Karpas-422 (cell line): ENCODE measurements around the gene NCKAP1. TPM values are rescaled to one million over a fixed set of nuclear protein-coding genes. Genes with fewer than 3 reads are reported as not detected.
A peak's percentile ranks its signal among the peaks of the same experiment; 100 is the strongest.

ENCODE experiments used
- DNase-seq: peaks from one replicate; pipeline ENCODE4 v3.0.0-alpha.2; 2015
- H2AFZ ChIP-seq: fragments of 200-600 bp; sonication (generic); 2 replicates; pipeline ENCODE4 v1.6.1; 2014; ENCODE audit warnings: antibody characterized with exemption, low read length, mixed read lengths
- H3K27ac ChIP-seq: fragments of 200-600 bp; sonication (generic); 2 replicates; pipeline ENCODE4 v1.5.1; 2014; ENCODE audit warnings: mild to moderate bottlenecking, low read length, moderate library complexity
- H3K27me3 ChIP-seq: fragments of 200-600 bp; sonication (generic); 2 replicates; pipeline ENCODE4 v1.6.1; 2014; ENCODE audit warnings: low read length, mixed read lengths
- H3K36me3 ChIP-seq: fragments of 200-600 bp; sonication (generic); 2 replicates; pipeline ENCODE4 v1.6.1; 2014; ENCODE audit warnings: low read length, mixed read lengths; ENCODE audit not compliant: insufficient read depth
- H3K4me1 ChIP-seq: fragments of 200-600 bp; sonication (generic); 2 replicates; pipeline ENCODE4 v1.6.1; 2014; ENCODE audit warnings: mild to moderate bottlenecking, low read length, mixed read lengths
- H3K4me2 ChIP-seq: fragments of 200-600 bp; sonication (generic); 2 replicates; pipeline ENCODE4 v1.6.1; 2014; ENCODE audit warnings: low read length, low read depth, mild to moderate bottlenecking; ENCODE audit not compliant: poor library complexity, severe bottlenecking
- H3K4me3 ChIP-seq: fragments of 200-600 bp; sonication (generic); 2 replicates; pipeline ENCODE4 v1.5.1; 2014; ENCODE audit warnings: mild to moderate bottlenecking, antibody characterized with exemption, low read length, mixed read lengths
- H3K79me2 ChIP-seq: fragments of 200-600 bp; sonication (generic); 2 replicates; pipeline ENCODE4 v1.6.1; 2014; ENCODE audit warnings: mild to moderate bottlenecking, low read length, mixed read lengths
- H3K9ac ChIP-seq: fragments of 200-600 bp; sonication (generic); 2 replicates; pipeline ENCODE4 v1.6.0; 2014; ENCODE audit warnings: low read length
- H3K9me2 ChIP-seq: fragments of 200-600 bp; sonication (generic), shearing (Covaris generic); replicated peaks from 2 replicates; pipeline ENCODE4 v1.6.0; 2014; ENCODE audit warnings: mild to moderate bottlenecking, low read length, moderate library complexity; ENCODE audit not compliant: insufficient read depth
- H3K9me3 ChIP-seq: fragments of 300-700, 200-600 bp; sonication (generic); 2 replicates; pipeline ENCODE4 v1.6.1; 2014; ENCODE audit warnings: low read length, mixed read lengths
- H4K20me1 ChIP-seq: fragments of 200-600 bp; sonication (generic); 2 replicates; pipeline ENCODE4 v1.6.1; 2014; ENCODE audit warnings: mild to moderate bottlenecking, antibody characterized with exemption, low read length, low read depth; ENCODE audit not compliant: insufficient read depth
- total RNA-seq: library from RNA; depleted of rRNA; stranded (reverse); fragments of >200 nt; shearing (Covaris generic); gene quantifications from 2 replicates; pipeline ENCODE4 v1.2.3, GENCODE V29; 2014; ENCODE audit warnings: low replicate concordance

Gene NCKAP1
- total RNA-seq, 1 experiment from 2014 or later: not detected

DNA sequence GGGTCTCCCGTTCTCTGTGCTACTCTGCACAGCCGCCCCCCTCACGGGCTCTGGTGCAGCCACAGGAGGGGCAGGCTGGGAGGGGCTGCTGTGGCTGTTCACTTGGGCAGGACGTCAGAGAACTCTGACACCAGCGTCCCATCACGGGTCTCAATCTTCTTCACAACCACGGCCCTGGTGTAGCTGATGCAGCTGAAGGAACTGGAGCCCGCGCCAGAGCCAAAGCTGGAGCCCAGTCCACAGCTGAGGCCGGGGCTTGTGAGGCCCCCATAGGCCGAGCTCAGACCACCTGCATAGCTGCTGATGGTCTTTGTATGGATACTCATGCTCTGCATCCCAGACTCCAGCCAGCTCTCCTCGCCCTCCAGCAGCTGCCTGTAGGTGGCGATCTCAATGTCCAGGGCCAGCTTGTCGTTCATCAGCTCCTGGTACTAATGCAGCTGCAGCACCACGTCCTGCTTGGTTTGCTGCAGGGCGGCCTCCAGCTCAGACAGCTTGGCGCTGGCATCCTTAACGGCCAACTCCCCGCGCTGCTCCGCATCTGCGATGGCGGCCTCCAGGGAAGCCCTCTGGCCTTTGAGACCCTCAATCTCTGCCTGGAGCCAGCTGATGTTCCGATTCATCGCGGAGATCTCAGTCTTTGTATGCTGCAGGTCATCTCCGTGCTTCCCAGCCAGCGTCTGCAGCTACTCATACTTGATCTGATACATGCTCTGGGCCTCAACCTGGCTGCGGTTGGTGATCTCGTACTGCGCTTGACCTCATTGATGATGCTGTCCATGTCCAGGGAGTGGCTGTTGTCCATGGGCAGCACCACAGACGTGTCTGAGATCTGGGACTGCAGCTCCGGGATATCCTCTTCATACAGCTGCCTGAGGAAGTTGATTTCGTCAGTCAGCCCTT, 32.9 kb upstream of the NCKAP1 start:
- Histone ChIP-seq H3K9ac (no peak overlapping the region), H3K4me3 (no peak overlapping the region), H4K20me1 (no peaks in the 10 kb centered on the region), H3K4me1 (no peaks in the 10 kb centered on the region), H2AFZ (no peak overlapping the region), H3K4me2 (no peak overlapping the region), H3K36me3 (no peaks in the 10 kb centered on the region), H3K27me3 (no peaks in the 10 kb centered on the region), H3K9me2 (no peaks in the 10 kb centered on the region), H3K27ac (no peak overlapping the region), H3K9me3 (no peaks in the 10 kb centered on the region), H3K79me2 (no peaks in the 10 kb centered on the region)
- DNase-seq: peak; percentile 54

DNA sequence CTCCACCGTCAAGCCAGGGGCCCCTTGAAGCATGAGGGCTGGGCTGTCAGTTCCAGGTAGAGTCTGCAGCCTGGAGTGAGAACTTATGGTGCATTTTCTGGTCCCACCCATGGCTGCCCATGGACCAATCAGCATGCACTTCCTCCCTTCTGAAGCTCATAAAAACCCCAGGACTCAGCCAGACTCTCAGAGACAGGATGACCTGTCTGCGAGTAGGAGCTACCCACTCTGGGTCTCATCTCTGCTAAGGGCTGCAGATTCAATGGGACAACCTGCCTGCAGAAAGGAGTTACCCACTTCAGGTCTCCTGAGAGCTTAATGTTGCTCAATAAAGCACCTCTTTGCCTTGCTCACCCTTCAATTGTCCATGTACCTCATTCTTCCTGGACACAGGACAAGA, 30.9 kb upstream of the NCKAP1 start:
- no peak for DNase-seq
- H4K20me1 ChIP-seq: no peaks in the 10 kb centered on the region
- H2AFZ ChIP-seq: no peak overlapping the region
- no peaks in the 10 kb centered on the region for H3K4me1 ChIP-seq
- no peaks in the 10 kb centered on the region for H3K27me3 ChIP-seq
- H3K9me2 ChIP-seq: no peaks in the 10 kb centered on the region
- no peaks in the 10 kb centered on the region for H3K9me3 ChIP-seq
- H3K4me3 ChIP-seq: no peak overlapping the region
- no peak overlapping the region for H3K9ac ChIP-seq
- H3K79me2 ChIP-seq: no peaks in the 10 kb centered on the region
- no peaks in the 10 kb centered on the region for H3K36me3 ChIP-seq
- H3K4me2 ChIP-seq: no peak overlapping the region
- H3K27ac ChIP-seq: no peak overlapping the region

DNA sequence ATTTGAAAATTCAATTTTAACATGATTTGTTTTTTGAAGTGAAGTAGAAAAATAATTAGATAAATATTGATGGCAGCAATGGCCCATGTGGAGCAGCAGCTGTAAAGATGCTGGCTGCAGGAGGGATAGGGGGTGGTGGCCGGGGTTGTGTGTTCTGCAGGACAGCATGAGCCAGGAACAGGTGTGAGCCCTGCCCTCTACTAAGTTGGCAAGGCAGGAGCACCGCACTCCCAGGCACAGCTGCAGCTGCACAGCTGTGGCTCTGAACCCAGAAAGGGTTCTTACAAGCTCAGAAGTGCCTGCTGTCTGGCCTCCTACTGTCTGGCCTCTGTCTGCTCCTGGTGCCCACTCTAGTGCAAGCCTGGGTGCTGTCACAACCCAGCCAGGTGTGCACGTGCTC, 30.3 kb upstream of the NCKAP1 start:
- Histone ChIP-seq H3K9me3 (no peaks in the 10 kb centered on the region), H3K4me2 (no peak overlapping the region), H3K79me2 (no peaks in the 10 kb centered on the region), H4K20me1 (no peaks in the 10 kb centered on the region), H2AFZ (no peak overlapping the region), H3K9ac (no peak overlapping the region), H3K4me1 (no peaks in the 10 kb centered on the region), H3K36me3 (no peaks in the 10 kb centered on the region), H3K4me3 (no peak overlapping the region), H3K27ac (no peak overlapping the region), H3K27me3 (no peaks in the 10 kb centered on the region), H3K9me2 (no peaks in the 10 kb centered on the region)
- no peak for DNase-seq

DNA sequence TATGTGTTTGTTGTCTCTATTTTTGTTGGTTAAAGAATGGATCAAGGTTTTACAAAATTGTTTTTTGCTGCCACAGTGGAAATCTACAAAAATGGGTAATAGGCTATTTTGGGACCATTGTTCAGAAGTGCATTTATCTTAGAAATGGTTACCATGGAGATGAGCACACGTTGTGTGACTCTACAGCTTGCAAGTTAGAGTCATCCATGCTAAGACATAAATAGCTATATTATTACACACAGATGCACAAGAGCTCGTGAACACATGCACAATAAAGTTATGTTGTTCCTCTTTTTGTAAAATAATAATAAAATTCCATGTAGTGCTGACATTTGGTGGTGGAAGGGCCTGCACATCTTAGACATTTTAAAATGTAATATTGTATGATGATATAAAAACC, 24.8 kb upstream of the NCKAP1 start:
- Histone ChIP-seq H3K4me3 (no peak overlapping the region), H3K4me1 (peaks cover 8% of the 10 kb centered on the region), H3K79me2 (no peaks in the 10 kb centered on the region), H3K27ac (no peak overlapping the region), H3K36me3 (no peaks in the 10 kb centered on the region), H3K9ac (no peak overlapping the region), H4K20me1 (no peaks in the 10 kb centered on the region), H3K9me3 (no peaks in the 10 kb centered on the region), H3K27me3 (no peaks in the 10 kb centered on the region), H3K4me2 (no peak overlapping the region), H2AFZ (no peak overlapping the region), H3K9me2 (no peaks in the 10 kb centered on the region)
- DNase-seq: no peak

DNA sequence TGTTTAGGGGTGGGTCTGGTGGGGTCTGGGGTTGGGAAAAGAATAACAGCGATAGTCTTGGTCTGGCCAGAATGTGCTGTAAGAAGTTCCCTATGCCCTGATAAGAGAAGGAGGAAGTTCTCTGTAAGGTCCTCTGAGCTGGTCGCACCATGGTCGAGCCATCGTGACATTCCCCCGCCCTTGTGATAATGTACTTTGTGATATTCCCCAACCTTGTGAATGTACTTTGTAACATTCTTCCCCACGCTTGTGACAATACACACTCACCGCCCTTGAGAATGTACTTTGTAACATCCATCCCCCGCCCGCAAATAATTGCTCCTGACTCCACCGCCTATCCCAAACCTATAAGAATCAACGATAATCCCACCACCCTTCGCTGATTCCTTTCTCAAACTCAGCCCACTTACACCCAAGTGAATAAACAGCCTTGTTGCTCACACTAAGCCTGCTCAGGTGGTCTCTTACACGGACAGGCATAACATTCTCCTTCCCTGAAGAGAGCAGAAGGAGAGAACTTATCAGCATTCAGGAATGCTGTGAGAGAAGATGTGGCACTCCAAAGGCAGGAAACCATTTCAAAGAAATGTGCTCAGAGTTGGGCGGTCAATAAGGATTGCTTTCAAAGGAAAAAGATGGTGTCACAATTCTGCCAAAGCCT, 22.4 kb upstream of the NCKAP1 start:
- no peak overlapping the region for H3K27ac ChIP-seq
- no peaks in the 10 kb centered on the region for H3K9me2 ChIP-seq
- H3K4me1 ChIP-seq: peaks cover 8% of the 10 kb centered on the region
- H2AFZ ChIP-seq: no peak overlapping the region
- no peak overlapping the region for H3K4me2 ChIP-seq
- H3K4me3 ChIP-seq: no peak overlapping the region
- no peaks in the 10 kb centered on the region for H3K9me3 ChIP-seq
- no peaks in the 10 kb centered on the region for H3K36me3 ChIP-seq
- no peaks in the 10 kb centered on the region for H4K20me1 ChIP-seq
- 0 out of 2 replicates have a peak, but pooled peaks cover 2% of the 10 kb centered on the region for H3K27me3 ChIP-seq
- no peak overlapping the region for H3K9ac ChIP-seq
- no peak for DNase-seq
- H3K79me2 ChIP-seq: no peaks in the 10 kb centered on the region

DNA sequence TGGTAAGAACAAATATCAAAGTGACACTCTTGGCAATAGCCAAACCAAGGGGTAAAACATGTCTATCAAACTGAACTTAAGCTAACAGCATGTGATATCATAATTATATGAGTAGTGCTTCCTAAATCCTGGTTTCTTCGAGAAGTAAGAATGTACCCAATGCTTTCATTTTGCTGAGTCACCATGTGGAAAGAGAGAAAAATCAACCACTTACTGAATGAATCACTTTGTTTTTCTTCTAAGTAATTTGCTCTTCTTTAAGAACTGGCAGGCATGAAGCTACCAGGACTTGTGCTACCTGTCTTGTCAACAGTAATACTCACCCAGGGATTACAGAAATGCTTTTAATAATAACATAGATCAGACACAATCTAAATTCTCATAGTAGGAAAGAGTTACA, 21.3 kb upstream of the NCKAP1 start:
- Histone ChIP-seq H3K9me3 (no peaks in the 10 kb centered on the region), H3K4me3 (no peak overlapping the region), H3K79me2 (no peaks in the 10 kb centered on the region), H3K4me1 (peaks cover 8% of the 10 kb centered on the region), H3K36me3 (no peaks in the 10 kb centered on the region), H2AFZ (no peak overlapping the region), H3K27ac (no peak overlapping the region), H3K27me3 (0 out of 2 replicates have a peak, but pooled peaks cover 2% of the 10 kb centered on the region), H3K9me2 (no peaks in the 10 kb centered on the region), H4K20me1 (no peaks in the 10 kb centered on the region), H3K9ac (no peak overlapping the region), H3K4me2 (no peak overlapping the region)
- no peak for DNase-seq

DNA sequence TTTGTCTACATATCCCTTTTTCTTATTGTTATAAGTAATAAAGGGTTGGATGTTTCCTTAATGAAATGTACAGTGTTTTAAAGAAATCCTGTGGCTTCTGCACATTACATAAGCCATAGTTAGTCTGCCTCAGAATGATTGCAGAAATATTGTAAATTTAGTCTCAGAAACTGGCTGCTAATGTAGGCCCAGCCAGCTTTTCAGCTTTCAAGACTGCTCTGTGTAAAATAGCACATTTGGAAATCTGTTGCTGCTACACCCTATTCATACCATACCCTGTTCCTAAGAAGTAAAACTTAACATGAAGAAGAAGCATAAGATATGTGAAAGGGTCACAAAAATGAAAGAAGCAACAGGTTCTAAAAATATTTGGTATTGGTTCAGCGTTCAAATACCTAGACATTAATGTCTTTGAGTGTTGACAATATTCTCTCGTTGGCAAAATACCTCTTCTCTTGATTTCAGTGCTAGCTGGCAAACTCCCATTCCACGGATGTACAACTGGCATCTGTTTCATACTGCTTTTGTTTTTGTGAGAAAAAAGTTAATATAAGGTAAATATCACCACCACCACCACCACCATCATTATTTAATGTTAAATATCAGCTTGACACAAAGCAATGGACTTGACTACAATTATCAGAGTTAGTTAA, 19.2 kb upstream of the NCKAP1 start:
- Histone ChIP-seq H3K9ac (no peak overlapping the region), H3K27me3 (0 out of 2 replicates have a peak, but pooled peaks cover 2% of the 10 kb centered on the region), H3K4me1 (no peaks in the 10 kb centered on the region), H3K27ac (no peak overlapping the region), H3K9me2 (no peaks in the 10 kb centered on the region), H3K79me2 (no peaks in the 10 kb centered on the region), H4K20me1 (no peaks in the 10 kb centered on the region), H3K4me3 (no peak overlapping the region), H3K36me3 (no peaks in the 10 kb centered on the region), H2AFZ (no peak overlapping the region), H3K4me2 (no peak overlapping the region), H3K9me3 (no peaks in the 10 kb centered on the region)
- DNase-seq: no peak

DNA sequence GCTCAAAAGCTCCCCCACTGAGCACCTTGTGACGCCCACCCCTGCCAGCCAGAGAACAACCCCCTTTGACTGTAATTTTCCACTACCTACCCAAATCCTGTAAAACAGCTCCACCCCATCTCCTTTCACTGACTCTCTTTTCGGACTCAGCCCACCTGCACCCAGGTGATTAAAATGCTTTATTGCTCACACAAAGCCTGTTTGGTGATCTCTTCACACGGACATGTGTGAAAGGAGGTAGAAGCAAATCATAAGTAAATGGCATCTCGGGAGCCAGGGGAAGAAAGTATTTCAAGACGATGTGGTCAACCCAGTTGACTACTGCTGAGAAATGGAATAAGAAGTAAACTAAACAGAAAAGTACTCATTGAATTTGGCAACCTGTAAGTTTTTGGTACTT, 11.2 kb upstream of the NCKAP1 start:
- no peak overlapping the region for H3K9ac ChIP-seq
- H3K27ac ChIP-seq: no peak overlapping the region
- no peak for DNase-seq
- no peak overlapping the region for H3K4me2 ChIP-seq
- no peak overlapping the region for H3K4me3 ChIP-seq
- no peaks in the 10 kb centered on the region for H3K9me2 ChIP-seq
- no peaks in the 10 kb centered on the region for H3K79me2 ChIP-seq
- H4K20me1 ChIP-seq: no peaks in the 10 kb centered on the region
- no peak overlapping the region for H2AFZ ChIP-seq
- H3K36me3 ChIP-seq: no peaks in the 10 kb centered on the region
- H3K9me3 ChIP-seq: no peaks in the 10 kb centered on the region
- no peaks in the 10 kb centered on the region for H3K4me1 ChIP-seq
- H3K27me3 ChIP-seq: no peaks in the 10 kb centered on the region
